GM23338 (cell line): Measurements from ENCODE around the gene AKNA. TPM values are rescaled to one million over a fixed set of nuclear protein-coding genes. Genes with fewer than 3 reads are reported as not detected.

Experiments used
- ATAC-seq: fragments of 200-7000 bp; cut with Tn5 transposase; 3 replicates; pipeline ENCODE4 v1.9.1; 2020
- DNase-seq: peaks from one replicate; pipeline ENCODE4 v3.0.0-alpha.2; 2015; ENCODE audit warnings: low spot score
- H2AFZ ChIP-seq: fragments of 200-600 bp; sonication (generic); 2 replicates; pipeline ENCODE4 v1.8.0; 2016; ENCODE audit warnings: antibody characterized with exemption, mild to moderate bottlenecking, moderate library complexity
- H3F3A ChIP-seq: fragments of 200-600 bp; sonication (generic); replicated peaks from 2 replicates; pipeline ENCODE4 v1.8.0; 2017; ENCODE audit warnings: antibody characterized with exemption, mixed run types, low read depth
- H3K27ac ChIP-seq: fragments of 200-600 bp; sonication (generic); 2 replicates; pipeline ENCODE4 v1.6.1; 2016; ENCODE audit warnings: low read depth
- H3K27me3 ChIP-seq: fragments of 200-600 bp; sonication (generic); 2 replicates; pipeline ENCODE4 v1.8.0; 2016; ENCODE audit warnings: mild to moderate bottlenecking, mixed run types, moderate library complexity; ENCODE audit not compliant: insufficient read depth
- H3K36me3 ChIP-seq: fragments of 200-600 bp; sonication (generic); 2 replicates; pipeline ENCODE4 v1.8.0; 2016; ENCODE audit warnings: mild to moderate bottlenecking; ENCODE audit not compliant: insufficient read depth
- H3K4me1 ChIP-seq: fragments of 200-600 bp; sonication (generic); 2 replicates; pipeline ENCODE4 v1.8.0; 2016; ENCODE audit warnings: mild to moderate bottlenecking, moderate library complexity; ENCODE audit not compliant: insufficient read depth
- H3K4me2 ChIP-seq: fragments of 200-600 bp; sonication (generic); 2 replicates; pipeline ENCODE4 v1.7.1; 2017; ENCODE audit warnings: mixed run types
- H3K4me3 ChIP-seq: fragments of 200-600 bp; sonication (generic); 2 replicates; pipeline ENCODE4 v1.6.1; 2016; ENCODE audit warnings: mixed run types
- H3K79me2 ChIP-seq: fragments of 200-600 bp; sonication (generic); replicated peaks from 2 replicates; pipeline ENCODE4 v1.8.0; 2017; ENCODE audit warnings: mild to moderate bottlenecking; ENCODE audit not compliant: insufficient read depth
- H3K9me2 ChIP-seq: fragments of 200-600 bp; sonication (generic); 2 replicates; pipeline ENCODE4 v1.8.0; 2017; ENCODE audit not compliant: insufficient read depth
- H4K20me1 ChIP-seq: fragments of 200-600 bp; sonication (generic); replicated peaks from 2 replicates; pipeline ENCODE4 v1.8.0; 2017; ENCODE audit warnings: mild to moderate bottlenecking; ENCODE audit not compliant: insufficient read depth
- H3K27ac Mint-ChIP-seq: 2 replicates; pipeline ENCODE4 v1.8.0; 2020; ENCODE audit warnings: inconsistent platforms, mild to moderate bottlenecking, moderate library complexity, mixed read lengths
- H3K27me3 Mint-ChIP-seq: 3 replicates; pipeline ENCODE4 v1.8.0; 2022; ENCODE audit warnings: low read depth, mild to moderate bottlenecking, moderate library complexity, mixed read lengths, inconsistent platforms; ENCODE audit not compliant: insufficient read depth, poor library complexity
- H3K36me3 Mint-ChIP-seq: 3 replicates; pipeline ENCODE4 v1.8.0; 2021; ENCODE audit warnings: low read depth, mild to moderate bottlenecking, inconsistent platforms, moderate library complexity, mixed read lengths
- H3K4me1 Mint-ChIP-seq: 3 replicates; pipeline ENCODE4 v1.8.0; 2020; ENCODE audit warnings: mild to moderate bottlenecking, inconsistent platforms, mixed read lengths
- H3K4me3 Mint-ChIP-seq: 3 replicates; pipeline ENCODE4 v1.8.0; 2021; ENCODE audit warnings: moderate library complexity, mild to moderate bottlenecking, inconsistent platforms, mixed read lengths
- H3K9me3 Mint-ChIP-seq: 3 replicates; pipeline ENCODE4 v1.8.0; 2020; ENCODE audit warnings: moderate library complexity, mild to moderate bottlenecking, inconsistent platforms, mixed read lengths
- CREB1 ChIP-seq: fragments of 250-450 bp; sonication (Bioruptor Pico); IDR thresholded peaks from 2 replicates; pipeline ENCODE4 v1.5.0; 2020; ENCODE audit warnings: low read depth, mild to moderate bottlenecking, moderate library complexity
- ETS1 ChIP-seq: IDR thresholded peaks from 2 replicates; pipeline ENCODE4 v1.6.1; 2016; ENCODE audit warnings: antibody characterized with exemption
- EZH2phosphoT487 ChIP-seq: fragments of 200-600 bp; sonication (generic); IDR thresholded peaks from one replicate; pipeline ENCODE4 v1.8.1; 2018; ENCODE audit warnings: antibody characterized with exemption; ENCODE audit not compliant: unreplicated experiment
- JUNB ChIP-seq: IDR thresholded peaks from one replicate; pipeline ENCODE4 v1.6.1; 2016; ENCODE audit warnings: antibody characterized with exemption; ENCODE audit not compliant: unreplicated experiment
- NANOG ChIP-seq: IDR thresholded peaks from 2 replicates; pipeline ENCODE4 v1.6.1; 2016; ENCODE audit warnings: antibody characterized with exemption, borderline replicate concordance
- POLR2AphosphoS5 ChIP-seq: IDR thresholded peaks from 2 replicates; pipeline ENCODE4 v1.6.1; 2016; ENCODE audit warnings: antibody characterized with exemption, low read depth
- STAT1 ChIP-seq: IDR thresholded peaks from one replicate; pipeline ENCODE4 v1.6.1; 2016; ENCODE audit warnings: antibody characterized with exemption; ENCODE audit not compliant: unreplicated experiment
- ZNF114 ChIP-seq: fragments of 250-450 bp; sonication (Bioruptor Pico); IDR thresholded peaks from 2 replicates; pipeline ENCODE4 v1.5.0; 2020; ENCODE audit warnings: mild to moderate bottlenecking, moderate library complexity
- polyA plus RNA-seq: library from polyadenylated mRNA; unstranded; fragments of >200 nt; fragmentation: Nextera tagmentation; extraction: Ambion mirVana; gene quantifications from 2 replicates; pipeline ENCODE4 v1.2.1, GENCODE V29; 2016
- total RNA-seq: library from RNA; depleted of rRNA; stranded (reverse); fragments of >200 nt; shearing (Covaris generic); gene quantifications from 2 replicates; pipeline ENCODE4 v1.2.3, GENCODE V29; 2014
- TF ChIP-seq, protein P1 (sequence below): IDR thresholded peaks from one replicate; pipeline ENCODE4 v1.6.1; 2018; ENCODE audit warnings: antibody characterized with exemption; ENCODE audit not compliant: unreplicated experiment

AKNA gene
- total and polyA plus RNA-seq, 2 experiments from 2014 or later: 9.0 to 28.1 TPM

DNA sequence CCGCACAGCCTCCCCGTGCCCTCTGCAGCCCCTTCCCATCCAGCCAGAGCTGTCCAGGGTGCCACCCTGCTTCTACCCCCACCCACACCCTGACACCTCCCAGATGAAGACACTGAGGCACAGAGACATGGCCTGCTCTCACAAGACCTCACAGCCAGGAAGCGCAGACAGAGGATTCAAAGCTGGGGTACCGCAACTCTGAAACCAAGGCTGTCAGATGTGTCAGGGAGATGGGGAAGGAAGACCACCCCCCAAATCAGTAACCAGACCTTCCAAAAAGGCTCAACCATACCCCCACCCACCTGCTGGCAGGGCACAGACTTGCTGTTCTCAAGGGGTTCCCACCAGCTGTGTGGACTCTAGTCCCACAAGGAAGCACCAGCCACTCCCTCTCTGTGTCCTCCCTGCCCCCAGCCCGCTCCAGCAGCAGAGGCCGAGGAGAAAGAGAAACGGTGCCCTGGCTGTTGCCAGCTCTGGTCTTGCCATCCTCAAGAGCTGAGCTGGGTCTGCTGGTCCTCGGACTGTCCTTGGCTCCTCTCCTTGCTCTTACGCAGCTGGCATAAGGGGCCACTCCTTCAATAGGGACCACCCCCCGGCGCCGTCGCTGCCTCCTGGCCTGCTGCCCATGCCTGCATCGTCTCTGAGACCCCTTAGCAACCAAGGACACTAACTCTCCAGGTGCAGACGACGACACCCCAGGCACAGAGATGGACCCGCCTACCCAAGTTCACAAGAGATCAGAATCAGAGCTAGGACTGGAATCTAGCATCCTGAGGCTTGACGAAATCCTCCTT is 699 bp downstream of the AKNA start:
- H3K27me3 Mint-ChIP-seq: peaks cover 16% of the 10 kb centered on the region
- peaks cover 3% of the 10 kb centered on the region; the same call in 2 of the 3 replicates for H3K36me3 Mint-ChIP-seq
- peak overlapping the region; percentile 68 for H3K4me3 Mint-ChIP-seq
- H2AFZ ChIP-seq: peak overlapping the region; percentile 18; the same call in 1 of the 2 replicates
- H3K4me1 ChIP-seq: peaks cover 52% of the 10 kb centered on the region
- H3K79me2 ChIP-seq: no peaks in the 10 kb centered on the region; the same call in 1 of the 2 replicates
- H3K9me3 Mint-ChIP-seq: no peaks in the 10 kb centered on the region
- TF ChIP-seq NANOG (no peak), STAT1 (no peak), EZH2phosphoT487 (no peak), ETS1 (no peak), CREB1 (CRISPR knock-in tag) (no peak), JUNB (no peak)
- TF ChIP-seq, protein P1, sequence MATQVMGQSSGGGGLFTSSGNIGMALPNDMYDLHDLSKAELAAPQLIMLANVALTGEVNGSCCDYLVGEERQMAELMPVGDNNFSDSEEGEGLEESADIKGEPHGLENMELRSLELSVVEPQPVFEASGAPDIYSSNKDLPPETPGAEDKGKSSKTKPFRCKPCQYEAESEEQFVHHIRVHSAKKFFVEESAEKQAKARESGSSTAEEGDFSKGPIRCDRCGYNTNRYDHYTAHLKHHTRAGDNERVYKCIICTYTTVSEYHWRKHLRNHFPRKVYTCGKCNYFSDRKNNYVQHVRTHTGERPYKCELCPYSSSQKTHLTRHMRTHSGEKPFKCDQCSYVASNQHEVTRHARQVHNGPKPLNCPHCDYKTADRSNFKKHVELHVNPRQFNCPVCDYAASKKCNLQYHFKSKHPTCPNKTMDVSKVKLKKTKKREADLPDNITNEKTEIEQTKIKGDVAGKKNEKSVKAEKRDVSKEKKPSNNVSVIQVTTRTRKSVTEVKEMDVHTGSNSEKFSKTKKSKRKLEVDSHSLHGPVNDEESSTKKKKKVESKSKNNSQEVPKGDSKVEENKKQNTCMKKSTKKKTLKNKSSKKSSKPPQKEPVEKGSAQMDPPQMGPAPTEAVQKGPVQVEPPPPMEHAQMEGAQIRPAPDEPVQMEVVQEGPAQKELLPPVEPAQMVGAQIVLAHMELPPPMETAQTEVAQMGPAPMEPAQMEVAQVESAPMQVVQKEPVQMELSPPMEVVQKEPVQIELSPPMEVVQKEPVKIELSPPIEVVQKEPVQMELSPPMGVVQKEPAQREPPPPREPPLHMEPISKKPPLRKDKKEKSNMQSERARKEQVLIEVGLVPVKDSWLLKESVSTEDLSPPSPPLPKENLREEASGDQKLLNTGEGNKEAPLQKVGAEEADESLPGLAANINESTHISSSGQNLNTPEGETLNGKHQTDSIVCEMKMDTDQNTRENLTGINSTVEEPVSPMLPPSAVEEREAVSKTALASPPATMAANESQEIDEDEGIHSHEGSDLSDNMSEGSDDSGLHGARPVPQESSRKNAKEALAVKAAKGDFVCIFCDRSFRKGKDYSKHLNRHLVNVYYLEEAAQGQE: no peak
- no peaks in the 10 kb centered on the region for H3K27me3 ChIP-seq
- H3K27ac ChIP-seq: no peak overlapping the region
- H3K4me1 Mint-ChIP-seq: peaks cover 84% of the 10 kb centered on the region
- no peaks in the 10 kb centered on the region for H3K36me3 ChIP-seq
- H3K4me2 ChIP-seq: peak overlapping the region; percentile 68
- H4K20me1 ChIP-seq: no peaks in the 10 kb centered on the region
- H3K4me3 ChIP-seq: peak overlapping the region; percentile 38; the same call in 1 of the 2 replicates
- H3K27ac Mint-ChIP-seq: peak overlapping the region; percentile 42
- no peak for ATAC-seq
- no peak for DNase-seq
- peaks cover 8% of the 10 kb centered on the region; the same call in 1 of the 2 replicates for H3F3A ChIP-seq
- H3K9me2 ChIP-seq: no peaks in the 10 kb centered on the region

- peak overlapping the region; percentile 82; the same call in 1 of the 2 replicates for H3K27ac Mint-ChIP-seq
- Histone ChIP-seq H3K27ac (no peak overlapping the region), H3K4me3 (no peak overlapping the region), H3K4me2 (peak overlapping the region; percentile 68; the same call in 1 of the 2 replicates), H3K4me1 (peaks cover 52% of the 10 kb centered on the region), H3K79me2 (no peaks in the 10 kb centered on the region; the same call in 1 of the 2 replicates), H4K20me1 (no peaks in the 10 kb centered on the region), H3K27me3 (no peaks in the 10 kb centered on the region), H3F3A (peaks cover 8% of the 10 kb centered on the region; the same call in 1 of the 2 replicates), H3K36me3 (no peaks in the 10 kb centered on the region), H2AFZ (no peak overlapping the region), H3K9me2 (no peaks in the 10 kb centered on the region)
- H3K4me3 Mint-ChIP-seq: peak overlapping the region; percentile 68
- H3K36me3 Mint-ChIP-seq: peaks cover 3% of the 10 kb centered on the region; the same call in 2 of the 3 replicates
- peaks cover 88% of the 10 kb centered on the region for H3K4me1 Mint-ChIP-seq
- ATAC-seq (no peak), DNase-seq (no peak)
- H3K27me3 Mint-ChIP-seq: peaks cover 14% of the 10 kb centered on the region
- H3K9me3 Mint-ChIP-seq: no peaks in the 10 kb centered on the region
- no peak for TF ChIP-seq POLR2AphosphoS5
- TF ChIP-seq STAT1: no peak
- no peak for TF ChIP-seq CREB1 (CRISPR knock-in tag)
- no peak for TF ChIP-seq ZNF114 (CRISPR knock-in tag)
- no peak for TF ChIP-seq JUNB
Measured at GRCh38 chr9:114386361-114386885, 1.4 kb downstream of the AKNA start.
